Measurements from ENCODE around the gene CERKL. TPM values are rescaled to one million over a fixed set of nuclear protein-coding genes. Genes with fewer than 3 reads are reported as not detected.

CERKL gene
- total RNA-seq, 1 donor from 2014 or later = not detected

DNA sequence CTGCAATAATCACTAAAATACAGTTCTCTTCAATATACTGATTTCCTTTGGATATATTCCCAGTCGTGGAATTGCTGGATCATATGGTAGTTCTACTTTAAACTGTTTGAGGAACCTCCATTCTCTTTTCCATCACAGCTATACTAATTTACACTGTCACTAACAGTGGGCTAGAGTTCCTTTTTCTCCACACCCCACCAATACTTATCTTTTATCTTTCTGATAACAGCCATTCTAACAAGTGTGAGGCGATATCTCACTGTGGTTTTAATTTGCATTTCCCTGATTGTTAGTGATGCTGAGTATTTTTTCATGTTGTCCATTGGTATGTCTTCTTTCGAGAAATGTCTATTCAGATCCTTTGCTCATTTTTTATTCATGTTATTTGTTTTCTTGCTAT lies 68.4 kb downstream of the CERKL start:
- intact Hi-C loops (cut with DNase I) = no loop called here
- Histone ChIP-seq H3K27ac (no peak overlapping the region), H3K36me3 (no peaks in the 10 kb centered on the region), H3K27me3 (no peaks in the 10 kb centered on the region), H3K9me3 (no peaks in the 10 kb centered on the region), H3K4me3 (no peak overlapping the region), H3K4me1 (no peaks in the 10 kb centered on the region)
- no peak for DNase-seq (ENCODE audit: low spot score in 2 of 2)
- TF ChIP-seq, protein P1, sequence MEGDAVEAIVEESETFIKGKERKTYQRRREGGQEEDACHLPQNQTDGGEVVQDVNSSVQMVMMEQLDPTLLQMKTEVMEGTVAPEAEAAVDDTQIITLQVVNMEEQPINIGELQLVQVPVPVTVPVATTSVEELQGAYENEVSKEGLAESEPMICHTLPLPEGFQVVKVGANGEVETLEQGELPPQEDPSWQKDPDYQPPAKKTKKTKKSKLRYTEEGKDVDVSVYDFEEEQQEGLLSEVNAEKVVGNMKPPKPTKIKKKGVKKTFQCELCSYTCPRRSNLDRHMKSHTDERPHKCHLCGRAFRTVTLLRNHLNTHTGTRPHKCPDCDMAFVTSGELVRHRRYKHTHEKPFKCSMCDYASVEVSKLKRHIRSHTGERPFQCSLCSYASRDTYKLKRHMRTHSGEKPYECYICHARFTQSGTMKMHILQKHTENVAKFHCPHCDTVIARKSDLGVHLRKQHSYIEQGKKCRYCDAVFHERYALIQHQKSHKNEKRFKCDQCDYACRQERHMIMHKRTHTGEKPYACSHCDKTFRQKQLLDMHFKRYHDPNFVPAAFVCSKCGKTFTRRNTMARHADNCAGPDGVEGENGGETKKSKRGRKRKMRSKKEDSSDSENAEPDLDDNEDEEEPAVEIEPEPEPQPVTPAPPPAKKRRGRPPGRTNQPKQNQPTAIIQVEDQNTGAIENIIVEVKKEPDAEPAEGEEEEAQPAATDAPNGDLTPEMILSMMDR (IDR thresholded peaks at IDR 0.05) = no peak

DNA sequence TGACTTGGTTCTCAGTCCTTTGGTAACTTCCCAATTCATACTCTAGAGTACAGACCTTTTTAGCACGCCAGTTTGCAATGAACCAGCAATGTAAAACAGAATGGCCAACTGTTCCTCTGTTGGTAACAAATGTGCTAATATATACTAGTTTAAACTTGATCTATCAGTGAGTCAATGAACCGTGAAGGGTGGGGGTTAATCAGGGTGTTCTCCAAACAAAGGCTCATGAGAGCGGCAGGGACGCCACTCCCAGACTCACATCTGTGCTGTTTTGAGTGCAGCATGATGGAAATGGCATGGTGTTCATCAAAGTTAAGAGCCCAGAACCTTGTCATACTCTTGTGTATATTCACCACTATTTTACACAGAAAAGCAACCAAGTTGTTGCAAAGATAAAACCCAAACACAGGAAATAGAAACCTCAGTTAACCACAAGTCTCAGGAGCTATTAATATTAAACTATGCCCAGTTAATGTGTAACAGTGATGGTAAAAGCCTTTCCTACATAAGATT lies 70.3 kb downstream of the CERKL start:
- intact Hi-C loops (cut with DNase I) = no loop called here
- H3K4me1 ChIP-seq = no peaks in the 10 kb centered on the region
- H3K4me3 ChIP-seq = no peak overlapping the region
- no peak for DNase-seq (ENCODE audit: low spot score in 2 of 2)
- no peaks in the 10 kb centered on the region for H3K27me3 ChIP-seq
- H3K27ac ChIP-seq = no peak overlapping the region
- no peaks in the 10 kb centered on the region for H3K9me3 ChIP-seq
- TF ChIP-seq, protein P1 (IDR thresholded peaks at IDR 0.05) = no peak
- H3K36me3 ChIP-seq = no peaks in the 10 kb centered on the region

DNA sequence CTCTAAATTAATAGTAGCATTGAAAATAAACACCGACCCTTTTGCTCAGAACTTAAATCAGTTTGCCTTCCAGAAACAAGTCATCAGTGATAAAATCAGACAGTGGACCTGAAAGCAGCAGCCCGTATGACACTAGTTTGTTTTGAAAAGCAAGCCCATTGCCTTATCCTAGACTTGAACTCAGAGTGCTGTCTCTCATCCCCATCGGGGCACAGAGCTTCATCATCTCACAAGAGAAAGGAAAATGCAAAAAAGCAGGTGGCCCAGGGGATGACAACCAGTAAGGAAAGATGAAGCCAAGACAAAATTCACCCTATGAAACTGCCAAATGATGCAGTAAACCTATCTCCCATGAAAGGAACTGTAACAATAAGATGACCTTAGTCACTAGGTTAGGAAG lies 71.2 kb downstream of the CERKL start:
- H3K36me3 ChIP-seq = no peaks in the 10 kb centered on the region
- DNase-seq (ENCODE audit: low spot score in 2 of 2) = no peak
- H3K27me3 ChIP-seq = no peaks in the 10 kb centered on the region
- H3K4me1 ChIP-seq = no peaks in the 10 kb centered on the region
- H3K4me3 ChIP-seq = no peak overlapping the region
- TF ChIP-seq, protein P1 (IDR thresholded peaks at IDR 0.05) = no peak
- intact Hi-C loops (cut with DNase I) = no loop called here
- no peak overlapping the region for H3K27ac ChIP-seq
- no peaks in the 10 kb centered on the region for H3K9me3 ChIP-seq

DNA sequence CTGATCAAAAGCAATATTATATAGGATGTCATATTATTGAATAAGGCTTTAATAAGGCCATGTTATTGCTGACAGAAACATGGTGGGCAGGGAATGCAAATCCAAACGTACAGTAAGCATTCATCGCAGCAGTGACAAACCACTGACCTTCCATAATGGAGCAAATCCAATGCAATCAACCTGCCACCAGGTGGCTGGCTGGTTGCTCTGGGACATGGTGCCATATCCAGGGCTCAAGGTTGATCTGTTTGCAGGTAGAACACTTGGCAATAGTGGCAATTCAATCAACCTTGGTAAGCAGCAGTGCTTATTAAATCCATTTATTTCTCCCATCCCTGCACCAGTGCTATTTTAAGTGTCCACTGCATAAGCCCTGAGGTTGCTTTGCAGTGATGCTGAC lies 75.4 kb downstream of the CERKL start:
- Histone ChIP-seq H3K4me1 (no peaks in the 10 kb centered on the region), H3K27ac (no peak overlapping the region), H3K36me3 (no peaks in the 10 kb centered on the region), H3K9me3 (no peaks in the 10 kb centered on the region), H3K4me3 (no peak overlapping the region), H3K27me3 (no peaks in the 10 kb centered on the region)
- DNase-seq (ENCODE audit: low spot score in 2 of 2) = no peak
- intact Hi-C loops (cut with DNase I) = no loop called here
- TF ChIP-seq, protein P1 (IDR thresholded peaks at IDR 0.05) = no peak

DNA sequence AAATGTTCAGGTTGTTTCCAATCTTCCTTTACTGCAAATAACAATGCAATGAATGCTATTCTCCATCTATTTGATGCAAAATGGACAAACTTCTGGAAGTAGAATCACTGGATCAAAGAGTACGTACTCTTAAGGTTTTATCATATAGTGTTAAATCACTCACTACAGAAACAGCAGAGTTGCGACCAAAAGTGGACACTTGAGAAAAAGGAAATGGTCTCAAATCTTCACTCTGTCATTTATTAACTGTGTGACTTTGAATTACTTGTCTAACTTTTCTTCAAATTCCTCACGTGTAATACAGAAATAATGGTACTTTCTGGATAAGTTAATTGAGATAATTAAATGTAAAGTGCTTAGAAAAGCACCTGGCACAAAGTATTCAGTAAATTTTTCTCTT lies 78.1 kb downstream of the CERKL start:
- Histone ChIP-seq H3K4me1 (no peaks in the 10 kb centered on the region), H3K9me3 (no peaks in the 10 kb centered on the region), H3K4me3 (no peak overlapping the region), H3K36me3 (no peaks in the 10 kb centered on the region), H3K27ac (no peak overlapping the region), H3K27me3 (no peaks in the 10 kb centered on the region)
- intact Hi-C loops (cut with DNase I) = loop anchor here (10.0 kb wide), 1 partner anchor 136 kb away; no protein-coding TSS in a partner anchor
- TF ChIP-seq, protein P1 (IDR thresholded peaks at IDR 0.05) = no peak
- no peak for DNase-seq (ENCODE audit: low spot score in 2 of 2)

DNA sequence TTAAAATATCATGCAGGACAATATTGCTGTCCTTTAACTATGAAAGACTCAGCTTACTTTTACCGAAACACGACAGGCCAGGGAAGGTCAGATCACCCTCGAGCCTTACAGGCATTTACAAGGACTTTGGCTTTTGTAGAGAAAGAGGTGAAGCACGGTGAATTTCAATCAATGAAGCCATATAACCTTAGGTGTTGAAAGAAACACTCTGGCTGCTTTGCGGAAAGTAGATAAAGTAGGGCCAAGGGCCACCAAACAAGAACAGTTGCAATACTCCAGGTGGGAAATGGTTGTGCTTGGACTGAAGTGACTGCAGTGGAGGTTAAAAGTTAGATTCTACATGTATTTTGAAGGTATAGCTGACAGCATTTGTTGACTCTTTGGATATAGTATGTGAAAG lies 80.5 kb downstream of the CERKL start:
- H3K36me3 ChIP-seq = no peaks in the 10 kb centered on the region
- H3K27ac ChIP-seq = no peak overlapping the region
- intact Hi-C loops (cut with DNase I) = loop anchor here (10.0 kb wide), 1 partner anchor 138 kb away; no protein-coding TSS in a partner anchor
- no peak overlapping the region for H3K4me3 ChIP-seq
- TF ChIP-seq, protein P1 (IDR thresholded peaks at IDR 0.05) = no peak
- no peak for DNase-seq (ENCODE audit: low spot score in 2 of 2)
- H3K9me3 ChIP-seq = no peaks in the 10 kb centered on the region
- no peaks in the 10 kb centered on the region for H3K27me3 ChIP-seq
- H3K4me1 ChIP-seq = no peaks in the 10 kb centered on the region
